SK-N-SH treated with all-trans-retinoic acid at 6 μM for 48 hours (cell line): ENCODE data around the gene KERA.

Experiments
- ATAC-seq: fragments of 200-7000 bp; cut with Tn5 transposase; 3 replicates; pipeline ENCODE4 v1.9.1; 2020; ENCODE audit warnings: mild to moderate bottlenecking, moderate library complexity
- ARNTL ChIP-seq: fragments of 450-650 bp; formaldehyde crosslinking; IDR thresholded peaks from 2 replicates; pipeline ENCODE4 v1.5.0; 2020; ENCODE audit warnings: low read depth, mild to moderate bottlenecking, moderate library complexity, borderline replicate concordance
- BACH2 ChIP-seq: fragments of 250-450 bp; sonication (Bioruptor Pico); IDR thresholded peaks from 2 replicates; pipeline ENCODE4 v1.9.0; 2021; ENCODE audit warnings: mild to moderate bottlenecking, borderline replicate concordance
- CREB5 ChIP-seq: fragments of 250-450 bp; sonication (Bioruptor Pico); IDR thresholded peaks from 2 replicates; pipeline ENCODE4 v1.5.1; 2020; ENCODE audit warnings: low read depth, mild to moderate bottlenecking, moderate library complexity
- CSDC2 ChIP-seq: fragments of 250-450 bp; sonication (Bioruptor Pico); IDR thresholded peaks from 2 replicates; pipeline ENCODE4 v1.5.0; 2020; ENCODE audit warnings: mild to moderate bottlenecking, moderate library complexity
- CSRNP3 ChIP-seq: fragments of 250-450 bp; sonication (Bioruptor Pico); IDR thresholded peaks from 2 replicates; pipeline ENCODE4 v1.5.1; 2021; ENCODE audit warnings: mild to moderate bottlenecking, moderate library complexity
- ESRRG ChIP-seq: fragments of 250-450 bp; sonication (Bioruptor Pico); IDR thresholded peaks from 2 replicates; pipeline ENCODE4 v1.6.1; 2021; ENCODE audit warnings: mild to moderate bottlenecking
- GLIS3 ChIP-seq: fragments of 250-450 bp; sonication (Bioruptor Pico); IDR thresholded peaks from 2 replicates; pipeline ENCODE4 v1.5.0; 2020; ENCODE audit warnings: mild to moderate bottlenecking, moderate library complexity
- ISL1 ChIP-seq: fragments of 250-450 bp; sonication (Bioruptor Pico); IDR thresholded peaks from 2 replicates; pipeline ENCODE4 v2.1.2; 2022; ENCODE audit warnings: mild to moderate bottlenecking, moderate library complexity
- OSR1 ChIP-seq: fragments of 250-450 bp; sonication (Bioruptor Pico); IDR thresholded peaks from 2 replicates; pipeline ENCODE4 v1.8.0; 2022; ENCODE audit warnings: moderate library complexity, mild to moderate bottlenecking, inconsistent platforms
- POU6F1 ChIP-seq: fragments of 250-450 bp; sonication (Bioruptor Pico); IDR thresholded peaks from 2 replicates; pipeline ENCODE4 v1.8.0; 2021; ENCODE audit warnings: low read depth, mild to moderate bottlenecking, moderate library complexity, borderline replicate concordance
- PPARA ChIP-seq: fragments of 250-450 bp; sonication (Bioruptor Pico); IDR thresholded peaks from 2 replicates; pipeline ENCODE4 v1.5.0; 2020; ENCODE audit warnings: mild to moderate bottlenecking, borderline replicate concordance
- SNAI2 ChIP-seq: fragments of 250-450 bp; sonication (Bioruptor Pico); IDR thresholded peaks from 2 replicates; pipeline ENCODE4 v1.5.0; 2020; ENCODE audit warnings: mild to moderate bottlenecking, moderate library complexity
- TOX ChIP-seq: fragments of 250-450 bp; sonication (Bioruptor Pico); IDR thresholded peaks from 2 replicates; pipeline ENCODE4 v1.8.0; 2021; ENCODE audit warnings: mild to moderate bottlenecking, moderate library complexity, borderline replicate concordance
- TSHZ2 ChIP-seq: fragments of 250-450 bp; sonication (Bioruptor Pico); IDR thresholded peaks from 2 replicates; pipeline ENCODE4 v1.5.0; 2020; ENCODE audit warnings: mild to moderate bottlenecking, moderate library complexity
- ZC3H10 ChIP-seq: fragments of 250-450 bp; sonication (Bioruptor Pico); IDR thresholded peaks from 2 replicates; pipeline ENCODE4 v1.5.1; 2021; ENCODE audit warnings: mild to moderate bottlenecking, moderate library complexity
- ZFP3 ChIP-seq: fragments of 250-450 bp; sonication (Bioruptor Pico); IDR thresholded peaks from 2 replicates; pipeline ENCODE4 v1.5.0; 2020; ENCODE audit warnings: mild to moderate bottlenecking, moderate library complexity
- ZFP30 ChIP-seq: fragments of 450-650 bp; formaldehyde crosslinking; IDR thresholded peaks from 2 replicates; pipeline ENCODE4 v1.5.0; 2022; ENCODE audit warnings: mild to moderate bottlenecking, moderate library complexity
- ZNF565 ChIP-seq: fragments of 450-650 bp; formaldehyde crosslinking; conservative IDR thresholded peaks from 2 replicates; pipeline ENCODE4 v1.5.0; 2020; ENCODE audit warnings: low read depth, mild to moderate bottlenecking, moderate library complexity
- ZNF70 ChIP-seq: fragments of 450-650 bp; formaldehyde crosslinking; IDR thresholded peaks from 2 replicates; pipeline ENCODE4 v1.5.0; 2020; ENCODE audit warnings: mild to moderate bottlenecking, moderate library complexity
- TF ChIP-seq, protein P1 (sequence below): fragments of 250-450 bp; sonication (Bioruptor Pico); IDR thresholded peaks from 2 replicates; pipeline ENCODE4 v1.8.0; 2020; ENCODE audit warnings: mild to moderate bottlenecking, moderate library complexity, borderline replicate concordance

Gene KERA

DNA sequence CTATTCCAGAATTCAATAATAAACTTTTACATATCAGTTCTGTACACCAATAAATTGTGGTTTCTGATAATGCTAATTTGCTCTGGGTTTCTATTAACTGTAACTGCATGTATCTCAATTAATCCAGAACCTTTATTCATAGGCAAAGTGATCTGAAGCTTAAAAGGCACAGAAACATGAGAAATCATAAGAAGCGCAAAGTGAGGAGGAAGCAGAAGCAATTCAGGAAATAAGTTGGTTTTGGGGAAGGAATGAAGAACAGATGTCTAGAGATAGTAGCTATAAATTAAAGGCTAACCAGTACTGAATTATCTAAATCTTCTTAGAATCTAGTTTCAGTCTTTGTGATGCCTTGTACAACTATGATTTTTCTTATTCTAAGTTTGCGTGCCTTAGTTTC is 24.6 kb downstream of the KERA start:
- TF ChIP-seq ZFP30 (no peak), ZC3H10 (no peak), CSRNP3 (CRISPR knock-in tag) (no peak), ESRRG (CRISPR knock-in tag) (no peak)
- TF ChIP-seq, protein P1, sequence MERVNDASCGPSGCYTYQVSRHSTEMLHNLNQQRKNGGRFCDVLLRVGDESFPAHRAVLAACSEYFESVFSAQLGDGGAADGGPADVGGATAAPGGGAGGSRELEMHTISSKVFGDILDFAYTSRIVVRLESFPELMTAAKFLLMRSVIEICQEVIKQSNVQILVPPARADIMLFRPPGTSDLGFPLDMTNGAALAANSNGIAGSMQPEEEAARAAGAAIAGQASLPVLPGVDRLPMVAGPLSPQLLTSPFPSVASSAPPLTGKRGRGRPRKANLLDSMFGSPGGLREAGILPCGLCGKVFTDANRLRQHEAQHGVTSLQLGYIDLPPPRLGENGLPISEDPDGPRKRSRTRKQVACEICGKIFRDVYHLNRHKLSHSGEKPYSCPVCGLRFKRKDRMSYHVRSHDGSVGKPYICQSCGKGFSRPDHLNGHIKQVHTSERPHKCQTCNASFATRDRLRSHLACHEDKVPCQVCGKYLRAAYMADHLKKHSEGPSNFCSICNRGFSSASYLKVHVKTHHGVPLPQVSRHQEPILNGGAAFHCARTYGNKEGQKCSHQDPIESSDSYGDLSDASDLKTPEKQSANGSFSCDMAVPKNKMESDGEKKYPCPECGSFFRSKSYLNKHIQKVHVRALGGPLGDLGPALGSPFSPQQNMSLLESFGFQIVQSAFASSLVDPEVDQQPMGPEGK (CRISPR knock-in tag), result no peak
- TF ChIP-seq, all 23 proteins: peak for 0
- no peak for ATAC-seq

GRCh38 chr12:91023326-91024004 is 34.4 kb downstream of the KERA start:
- peak; percentile 99 for ATAC-seq
- TF ChIP-seq TOX (CRISPR knock-in tag) (peak; percentile 71; the same call in 1 of the 2 replicates), ZFP3 (CRISPR knock-in tag) (no peak)

DNA sequence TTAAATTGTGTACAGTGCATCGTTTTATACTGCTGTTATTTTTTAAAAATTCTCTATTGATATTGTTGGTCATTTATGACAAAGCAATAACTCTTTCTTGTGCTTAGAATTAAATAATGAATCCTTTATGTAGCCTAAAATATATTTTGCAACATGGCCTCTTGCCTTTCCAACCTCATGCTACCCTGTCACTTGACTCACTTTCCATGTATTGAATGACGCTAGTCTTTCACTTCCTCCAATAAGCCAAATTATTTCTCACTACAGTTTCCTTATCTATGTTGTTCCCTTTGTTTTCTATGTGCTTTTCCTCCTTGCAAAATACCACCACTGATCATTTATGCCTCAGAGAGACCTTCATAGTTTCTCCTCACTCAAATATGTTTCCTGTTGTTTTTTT is 36.7 kb downstream of the KERA start:
- TF ChIP-seq GLIS3 (CRISPR knock-in tag) (no peak), ESRRG (CRISPR knock-in tag) (no peak), POU6F1 (CRISPR knock-in tag) (no peak), CSDC2 (no peak)
- no peak for ATAC-seq

DNA sequence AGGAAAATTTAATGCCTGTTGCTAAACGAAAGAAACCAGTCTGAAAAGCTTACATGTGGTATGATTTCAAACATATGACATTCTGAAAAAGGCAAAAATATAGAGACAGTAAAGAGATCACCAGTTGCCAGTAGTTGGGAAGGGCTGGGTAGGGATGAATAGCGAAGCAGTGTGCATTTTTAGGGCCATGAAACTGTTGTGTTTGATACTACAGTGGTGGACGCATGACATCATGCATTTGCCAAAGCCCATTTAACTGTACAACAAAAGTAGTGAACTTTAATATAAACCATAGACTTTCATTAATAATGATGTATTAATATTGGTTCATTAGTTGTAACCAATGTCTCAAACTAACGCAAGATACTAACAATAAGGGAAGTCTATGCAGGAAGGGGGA is 38.4 kb downstream of the KERA start:
- TF ChIP-seq ARNTL, result no peak
- TF ChIP-seq CSDC2, result no peak
- no peak for TF ChIP-seq GLIS3 (CRISPR knock-in tag)
- no peak for TF ChIP-seq CREB5 (CRISPR knock-in tag)
- no peak for TF ChIP-seq ZC3H10
- TF ChIP-seq TOX (CRISPR knock-in tag), result no peak
- TF ChIP-seq POU6F1 (CRISPR knock-in tag), result no peak
- TF ChIP-seq ZFP3 (CRISPR knock-in tag), result no peak
- no peak for TF ChIP-seq OSR1 (CRISPR knock-in tag)
- no peak for TF ChIP-seq CSRNP3 (CRISPR knock-in tag)
- no peak for TF ChIP-seq SNAI2 (CRISPR knock-in tag)
- no peak for TF ChIP-seq ZFP30
- TF ChIP-seq, protein P1 (CRISPR knock-in tag), result no peak
- TF ChIP-seq ZNF565 (CRISPR knock-in tag), result no peak
- TF ChIP-seq TSHZ2 (CRISPR knock-in tag), result no peak
- TF ChIP-seq BACH2 (CRISPR knock-in tag), result no peak
- TF ChIP-seq ISL1 (CRISPR knock-in tag), result no peak
- TF ChIP-seq ZNF70 (CRISPR knock-in tag), result no peak
- no peak for TF ChIP-seq PPARA (CRISPR knock-in tag)
- TF ChIP-seq, all 23 proteins: peak for 0
- no peak for ATAC-seq
